IMR-90 (cell line): ENCODE data around the gene HNRNPUL1. TPM values are rescaled to one million over a fixed set of nuclear protein-coding genes. Genes with fewer than 3 reads are reported as not detected.

ENCODE experiments used
- ATAC-seq: fragments of 200-7000 bp; cut with Tn5 transposase; 2 replicates; pipeline ENCODE4 v1.9.1; 2020; ENCODE audit warnings: low read depth, mild to moderate bottlenecking, moderate library complexity
- BruUV-seq: library from RNA; stranded (reverse); fragments of 400-500 nt; replicated peaks from 2 replicates; lab custom pipeline; 2021; lab: Mats Ljungman, UMichigan
- CTCF ChIA-PET: fragments of 300-600 bp; formaldehyde crosslinking; extraction: SDS; loops from one replicate; lab custom pipeline; 2021; ENCODE audit warnings: antibody characterized with exemption; lab: Yijun Ruan, JAX
- POLR2A ChIA-PET: fragments of 300-600 bp; sonication (Branson Sonifier 250); formaldehyde crosslinking; loops from one replicate; lab custom pipeline; 2022; ENCODE audit warnings: antibody characterized with exemption; ENCODE audit not compliant: unreplicated experiment; lab: Charles Lee
- DNase-seq: peaks from one replicate; pipeline ENCODE4 v3.0.0; 2013
- H2AFZ ChIP-seq: replicated peaks from 2 replicates; pipeline ENCODE3; 2013; ENCODE audit warnings: low read length, mild to moderate bottlenecking; ENCODE audit not compliant: poor library complexity
- H2AK5ac ChIP-seq: 2 replicates; pipeline ENCODE4 v1.6.1; 2013; ENCODE audit warnings: low read depth, low read length, inconsistent platforms
- H2AK9ac ChIP-seq: replicated peaks from 2 replicates; pipeline ENCODE3; 2013; ENCODE audit warnings: mild to moderate bottlenecking, low read depth, low read length, moderate library complexity; ENCODE audit not compliant: poor library complexity
- H2BK120ac ChIP-seq: 2 replicates; pipeline ENCODE4 v1.6.1; 2013; ENCODE audit warnings: low read depth, low read length, inconsistent platforms
- H2BK15ac ChIP-seq: 3 replicates; pipeline ENCODE4 v1.6.1; 2013; ENCODE audit warnings: low read depth, low read length, inconsistent platforms
- H2BK20ac ChIP-seq: 2 replicates; pipeline ENCODE4 v1.6.1; 2013; ENCODE audit warnings: low read depth, mild to moderate bottlenecking, inconsistent platforms, low read length, moderate library complexity
- H2BK5ac ChIP-seq: 2 replicates; pipeline ENCODE4 v1.6.1; 2013; ENCODE audit warnings: mild to moderate bottlenecking, low read depth, low read length, inconsistent platforms; ENCODE audit not compliant: poor library complexity, severe bottlenecking
- H3K14ac ChIP-seq: replicated peaks from 2 replicates; pipeline ENCODE4 v1.6.1; 2013; ENCODE audit warnings: low read depth, low read length, inconsistent platforms
- H3K18ac ChIP-seq: 2 replicates; pipeline ENCODE4 v1.6.1; 2013; ENCODE audit warnings: low read depth, low read length, control low read depth
- H3K23ac ChIP-seq: 2 replicates; pipeline ENCODE4 v1.6.1; 2013; ENCODE audit warnings: low read depth, low read length, inconsistent platforms
- H3K27ac ChIP-seq: 2 replicates; pipeline ENCODE4 v1.5.1; 2013; ENCODE audit warnings: mild to moderate bottlenecking, control low read depth, low read length; ENCODE audit not compliant: insufficient read depth
- H3K27me3 ChIP-seq: 2 replicates; pipeline ENCODE4 v1.6.1; 2013; ENCODE audit warnings: low read length; ENCODE audit not compliant: control insufficient read depth, insufficient read depth
- H3K36me3 ChIP-seq: 2 replicates; pipeline ENCODE4 v1.6.1; 2013; ENCODE audit warnings: low read length, mixed read lengths; ENCODE audit not compliant: control insufficient read depth, insufficient read depth
- H3K4ac ChIP-seq: 2 replicates; pipeline ENCODE4 v1.6.1; 2013; ENCODE audit warnings: low read depth, low read length, inconsistent platforms
- H3K4me1 ChIP-seq: 2 replicates; pipeline ENCODE4 v1.6.1; 2013; ENCODE audit warnings: low read length, mixed read lengths; ENCODE audit not compliant: control insufficient read depth, insufficient read depth
- H3K4me2 ChIP-seq: 2 replicates; pipeline ENCODE4 v1.6.1; 2013; ENCODE audit warnings: low read depth, mild to moderate bottlenecking, control low read depth, low read length, moderate library complexity
- H3K4me3 ChIP-seq: 2 replicates; pipeline ENCODE4 v1.5.1; 2013; ENCODE audit warnings: low read depth, mild to moderate bottlenecking, control low read depth, low read length, moderate library complexity; ENCODE audit not compliant: insufficient read depth
- H3K56ac ChIP-seq: 2 replicates; pipeline ENCODE4 v1.6.1; 2013; ENCODE audit warnings: low read length, inconsistent platforms; ENCODE audit not compliant: insufficient read depth; ENCODE audit errors: extremely low read depth
- H3K79me1 ChIP-seq, 2 experiments: 2 replicates each; pipeline ENCODE4 v1.6.1; 2013; ENCODE audit warnings: low read length in 2 of 2, inconsistent platforms in 1 of 2, low read depth in 1 of 2
- H3K9ac ChIP-seq: 2 replicates; pipeline ENCODE4 v1.6.1; 2013; ENCODE audit warnings: low read depth, low read length, control low read depth
- H3K9me1 ChIP-seq: 2 replicates; pipeline ENCODE4 v1.6.1; 2013; ENCODE audit warnings: low read length, inconsistent platforms; ENCODE audit not compliant: insufficient read depth
- H3K9me3 ChIP-seq: 2 replicates; pipeline ENCODE4 v1.6.1; 2013; ENCODE audit warnings: low read length; ENCODE audit not compliant: control insufficient read depth, insufficient read depth
- H4K20me1 ChIP-seq: 2 replicates; pipeline ENCODE4 v1.6.1; 2013; ENCODE audit warnings: low read length, inconsistent platforms; ENCODE audit not compliant: insufficient read depth
- H4K5ac ChIP-seq: 2 replicates; pipeline ENCODE4 v1.6.1; 2013; ENCODE audit warnings: mild to moderate bottlenecking, low read depth, low read length, control low read depth
- H4K8ac ChIP-seq, 2 experiments: 2 replicates each; pipeline ENCODE4 v1.6.1; 2013; ENCODE audit warnings: low read depth in 2 of 2, low read length in 2 of 2, control low read depth in 1 of 2, inconsistent platforms in 1 of 2
- H4K91ac ChIP-seq: 2 replicates; pipeline ENCODE4 v1.6.1; 2013; ENCODE audit warnings: low read depth, low read length, inconsistent platforms; ENCODE audit not compliant: insufficient read depth
- BHLHE40 ChIP-seq: fragments of 150-350 bp; IDR thresholded peaks from 2 replicates; pipeline ENCODE4 v1.6.1; 2016; ENCODE audit warnings: mild to moderate bottlenecking, low read depth, low read length
- CEBPB ChIP-seq: IDR thresholded peaks from 2 replicates; pipeline ENCODE4 v1.6.1; 2012; ENCODE audit warnings: low read depth, low read length, improper control_type of control experiment
- CHD1 ChIP-seq: IDR thresholded peaks from 2 replicates; pipeline ENCODE4 v1.6.1; 2012; ENCODE audit warnings: low read depth, low read length, improper control_type of control experiment
- CTCF ChIP-seq: conservative IDR thresholded peaks from 2 replicates; pipeline ENCODE4 v1.5.1; 2012; ENCODE audit warnings: mild to moderate bottlenecking, low read depth, low read length, improper control_type of control experiment
- FOS ChIP-seq: fragments of 150-350 bp; IDR thresholded peaks from 2 replicates; pipeline ENCODE4 v1.6.1; 2016; ENCODE audit warnings: low read depth, low read length
- MAFK ChIP-seq: IDR thresholded peaks from 2 replicates; pipeline ENCODE4 v1.6.1; 2012; ENCODE audit warnings: low read depth, low read length, improper control_type of control experiment
- MAZ ChIP-seq: IDR thresholded peaks from 2 replicates; pipeline ENCODE4 v1.6.1; 2012; ENCODE audit warnings: low read depth, mild to moderate bottlenecking, low read length, improper control_type of control experiment, moderate library complexity, borderline replicate concordance
- MXI1 ChIP-seq: IDR thresholded peaks from 2 replicates; pipeline ENCODE4 v1.6.1; 2012; ENCODE audit warnings: low read depth, mild to moderate bottlenecking, low read length, moderate library complexity, borderline replicate concordance
- NFE2L2 ChIP-seq: fragments of 150-350 bp; IDR thresholded peaks from 2 replicates; pipeline ENCODE4 v1.6.1; 2016; ENCODE audit warnings: low read depth, mild to moderate bottlenecking, low read length
- POLR2A ChIP-seq: IDR thresholded peaks from 2 replicates; pipeline ENCODE4 v1.6.1; 2012; ENCODE audit warnings: mild to moderate bottlenecking, low read depth, low read length
- RAD21 ChIP-seq: IDR thresholded peaks from 2 replicates; pipeline ENCODE4 v1.6.1; 2012; ENCODE audit warnings: low read length, improper control_type of control experiment
- RCOR1 ChIP-seq: IDR thresholded peaks from 2 replicates; pipeline ENCODE4 v1.6.1; 2012; ENCODE audit warnings: mild to moderate bottlenecking, low read length, improper control_type of control experiment; ENCODE audit not compliant: insufficient replicate concordance
- RFX5 ChIP-seq: IDR thresholded peaks from 2 replicates; pipeline ENCODE4 v1.8.0; 2012; ENCODE audit warnings: low read depth, mild to moderate bottlenecking, low read length, moderate library complexity
- SMC3 ChIP-seq: fragments of 150-350 bp; IDR thresholded peaks from 2 replicates; pipeline ENCODE4 v1.6.1; 2016; ENCODE audit warnings: low read depth, mild to moderate bottlenecking, antibody characterized with exemption, low read length, moderate library complexity
- USF2 ChIP-seq: fragments of 150-350 bp; IDR thresholded peaks from 2 replicates; pipeline ENCODE4 v1.6.1; 2017; ENCODE audit warnings: mild to moderate bottlenecking, antibody characterized with exemption, low read length, low read depth
- WGBS, 2 experiments: methylation state at CpG; one replicate each; pipeline versions ENCODE4 v1.1.5 to v1.1.7; 2013; ENCODE audit warnings: missing lambda C conversion rate in 2 of 2; ENCODE audit not compliant: insufficient read length in 1 of 2; ENCODE audit errors: extremely low coverage in 2 of 2; 5-methylcytosine and 5-hydroxymethylcytosine counted together
- dilution Hi-C: fragments of 300-500 bp; cut with HindIII; formaldehyde crosslinking; loops from one replicate; pipeline ENCODE4 v1.14.3; 2018; ENCODE audit warnings: low sequenced_read_pairs; ENCODE audit not compliant: unreplicated experiment
- in situ Hi-C: fragments of 300-500 bp; cut with MboI; formaldehyde crosslinking; loops from 3 replicates; pipeline ENCODE4 v1.14.3; 2019; ENCODE audit warnings: low sequenced_read_pairs, inconsistent platforms, mixed read lengths
- intact Hi-C: fragments of 100-400 bp; cut with micrococcal nuclease; formaldehyde crosslinking; loops from 2 replicates; pipeline ENCODE4 v1.10.0; 2022
- polyA plus RNA-seq, 3 experiments: library from polyadenylated mRNA; depleted of rRNA; stranded (reverse); fragments of >200 nt; gene quantifications; 2 replicates each; pipeline ENCODE4 v1.2.3, GENCODE V29; 2012; ENCODE audit warnings: low replicate concordance in 1 of 3
- total RNA-seq: library from RNA; depleted of rRNA; stranded (reverse); fragments of >200 nt; gene quantifications from 2 replicates; pipeline ENCODE4 v1.2.3, GENCODE V29; 2012
- TF ChIP-seq, protein P1 (sequence below): fragments of 150-350 bp; IDR thresholded peaks from 2 replicates; pipeline ENCODE4 v1.6.1; 2016; ENCODE audit warnings: low read depth, mild to moderate bottlenecking, low read length, moderate library complexity, borderline replicate concordance

Gene HNRNPUL1
- total and polyA plus RNA-seq, 2 of the 4 experiments (the other 2 are of a cell fraction): 50.7 to 67.3 TPM

- Histone ChIP-seq H2BK120ac (no peak overlapping the region), H3K9ac (peak overlapping the region; percentile 100)
Observed at GRCh38 chr19:41311072-41311471, 46.9 kb downstream of the HNRNPUL1 start.

More at GRCh38 chr19:41311072-41311471, 46.9 kb downstream of the HNRNPUL1 start:
- Histone ChIP-seq H2BK20ac (no peak overlapping the region), H3K18ac (no peak overlapping the region), H3K9me1 (no peaks in the 10 kb centered on the region; the same call in none of the 2 replicates), H3K4ac (0 out of 2 replicates have a peak overlapping the region, but pooled peaks have one; percentile 91), H2AK5ac (no peak overlapping the region), H3K36me3 (peaks cover 31% of the 10 kb centered on the region), H2BK15ac (no peak overlapping the region), H2BK5ac (peak overlapping the region; percentile 92), H4K20me1 (peaks cover 26% of the 10 kb centered on the region; the same call in 1 of the 2 replicates), H2AFZ (no peak overlapping the region), H3K9me3 (no peaks in the 10 kb centered on the region), H3K4me3 (peak overlapping the region; percentile 72), H3K27ac (peak overlapping the region; percentile 96; the same call in 1 of the 2 replicates), H3K27me3 (no peaks in the 10 kb centered on the region), H3K4me1 (peaks cover 7% of the 10 kb centered on the region), H3K56ac (no peak overlapping the region), H3K23ac (no peak overlapping the region), H3K79me1 (peaks cover 21 to 58% of the 10 kb centered on the region in 2 experiments), H3K14ac (no peak overlapping the region), H4K5ac (no peak overlapping the region), H4K91ac (peak overlapping the region; percentile 73; the same call in 1 of the 2 replicates), H4K8ac (peak overlapping the region in 1 of 2 experiments; percentile 98; a peak in 1 of 4 replicates), H3K4me2 (peak overlapping the region; percentile 96), H2AK9ac (no peak overlapping the region)
- WGBS, 2 experiments: 80% methylated on average over 1 of the region's 5 CpGs; no CpG with 5 or more reads in 1 of the 2 experiments
- intact Hi-C loops: loop anchor here (5.0 kb wide), 1 partner anchor 94 kb away; the partner anchor contains the start of gene AXL
- DNase-seq (no peak), ATAC-seq (peak; percentile 1; the same call in 1 of the 2 replicates)
- no TSS peak for BruUV-seq
- POLR2A ChIA-PET: no interaction called here
- no peak for TF ChIP-seq MXI1
- TF ChIP-seq CHD1: no peak
- no peak for TF ChIP-seq USF2
- no peak for TF ChIP-seq NFE2L2
- no peak for TF ChIP-seq RAD21
- no peak for TF ChIP-seq RFX5
- TF ChIP-seq BHLHE40: no peak
- TF ChIP-seq FOS: no peak
- no peak for TF ChIP-seq SMC3
- no peak for TF ChIP-seq MAFK
- no peak for TF ChIP-seq MAZ
- TF ChIP-seq POLR2A: no peak
- TF ChIP-seq CEBPB: no peak
- no peak for TF ChIP-seq RCOR1
- no peak for TF ChIP-seq CTCF
- TF ChIP-seq, protein P1, sequence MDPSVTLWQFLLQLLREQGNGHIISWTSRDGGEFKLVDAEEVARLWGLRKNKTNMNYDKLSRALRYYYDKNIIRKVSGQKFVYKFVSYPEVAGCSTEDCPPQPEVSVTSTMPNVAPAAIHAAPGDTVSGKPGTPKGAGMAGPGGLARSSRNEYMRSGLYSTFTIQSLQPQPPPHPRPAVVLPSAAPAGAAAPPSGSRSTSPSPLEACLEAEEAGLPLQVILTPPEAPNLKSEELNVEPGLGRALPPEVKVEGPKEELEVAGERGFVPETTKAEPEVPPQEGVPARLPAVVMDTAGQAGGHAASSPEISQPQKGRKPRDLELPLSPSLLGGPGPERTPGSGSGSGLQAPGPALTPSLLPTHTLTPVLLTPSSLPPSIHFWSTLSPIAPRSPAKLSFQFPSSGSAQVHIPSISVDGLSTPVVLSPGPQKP: no peak
- dilution Hi-C loops: no loop called here
- in situ Hi-C loops: no loop called here
- CTCF ChIA-PET: interaction anchor here (0.6 to 1.1 kb wide), 2 partner anchors 11 to 42 kb away, joined by 3 to 4 read pairs; no protein-coding TSS in a partner anchor
